Endothelial cell of umbilical vein (primary cell): Measurements from ENCODE around the gene AGBL4. TPM values are rescaled to one million over a fixed set of nuclear protein-coding genes. Genes with fewer than 3 reads are reported as not detected.

Experiments used
- BruUV-seq: library from RNA; stranded (reverse); fragments of 400-500 nt; replicated peaks from 2 replicates; lab custom pipeline; 2021; lab: Mats Ljungman, UMichigan
- CTCF ChIA-PET: fragments of 300-600, 350-600 bp; sonication (Branson Sonifier 250); formaldehyde crosslinking; loops from one replicate; lab custom pipeline; 2021; ENCODE audit warnings: antibody characterized with exemption, inconsistent platforms; lab: Charles Lee
- POLR2A ChIA-PET: fragments of 300-600, 350-600 bp; sonication (Branson Sonifier 250); formaldehyde crosslinking; loops from one replicate; lab custom pipeline; 2021; ENCODE audit warnings: antibody characterized with exemption, inconsistent platforms; lab: Charles Lee
- DNase-seq: peaks from one replicate; pipeline ENCODE4 v3.0.0-alpha.2; 2011; ENCODE audit warnings: low read depth, low spot score
- FAIRE-seq: peaks from 2 replicates; lab custom pipeline; 2011; peaks lifted over from hg19 to GRCh38; lab: Jason Lieb, UNC
- H2AFZ ChIP-seq: 2 replicates; pipeline ENCODE4 v1.6.0; 2012; ENCODE audit warnings: low read depth, low read length, control low read depth, inconsistent platforms
- H3K27ac ChIP-seq: 2 replicates; pipeline ENCODE4 v1.5.1; 2011; ENCODE audit warnings: low read depth, mild to moderate bottlenecking, control low read depth, low read length, moderate library complexity; ENCODE audit not compliant: insufficient read depth
- H3K27me3 ChIP-seq, 2 experiments: 2 replicates each; pipeline versions ENCODE4 v1.6.0 to v1.6.1; 2011; ENCODE audit warnings: low read length in 2 of 2, mixed read lengths in 1 of 2; ENCODE audit not compliant: control insufficient read depth in 2 of 2, insufficient read depth in 2 of 2
- H3K36me3 ChIP-seq, 2 experiments: 2 replicates in 1 of 2; 3 replicates in 1 of 2; pipeline ENCODE4 v1.5.1; 2011; ENCODE audit warnings: low read length in 2 of 2, mild to moderate bottlenecking in 1 of 2, moderate library complexity in 1 of 2; ENCODE audit not compliant: control insufficient read depth in 2 of 2, insufficient read depth in 2 of 2; ENCODE audit errors: extremely low read depth in 1 of 2
- H3K4me1 ChIP-seq: 3 replicates; pipeline ENCODE4 v1.5.1; 2011; ENCODE audit warnings: mild to moderate bottlenecking, low read length; ENCODE audit not compliant: control insufficient read depth, insufficient read depth; ENCODE audit errors: extremely low read depth
- H3K4me2 ChIP-seq: 2 replicates; pipeline ENCODE4 v1.6.1; 2011; ENCODE audit warnings: low read length, control low read depth, mixed read lengths; ENCODE audit not compliant: insufficient read depth
- H3K4me3 ChIP-seq, 3 experiments: fragments of 200-600 bp in 1 of 3; sonication (generic), shearing (Covaris generic) in 1 of 3; replicated peaks in 1 of 3; 2 replicates each; pipeline ENCODE4 v1.5.1; 2011 to 2016; ENCODE audit warnings: control low read depth in 3 of 3, low read length in 3 of 3, mild to moderate bottlenecking in 2 of 3, inconsistent platforms in 1 of 3, low read depth in 1 of 3, moderate library complexity in 1 of 3; ENCODE audit not compliant: insufficient read depth in 1 of 3
- H3K79me2 ChIP-seq: 2 replicates; pipeline ENCODE4 v1.6.0; 2012; ENCODE audit warnings: low read length, inconsistent platforms; ENCODE audit not compliant: control insufficient read depth, insufficient read depth
- H3K9ac ChIP-seq: replicated peaks from 2 replicates; pipeline ENCODE3; 2011; ENCODE audit warnings: low read length, control low read depth; ENCODE audit not compliant: insufficient read depth; ENCODE audit errors: extremely low read depth
- H3K9me1 ChIP-seq: replicated peaks from 3 replicates; pipeline ENCODE4 v1.6.0; 2011; ENCODE audit warnings: mild to moderate bottlenecking, low read length; ENCODE audit not compliant: control insufficient read depth, insufficient read depth; ENCODE audit errors: extremely low read depth
- H3K9me3 ChIP-seq: replicated peaks from 2 replicates; pipeline ENCODE4 v1.5.1; 2012; ENCODE audit warnings: low read length, inconsistent platforms; ENCODE audit not compliant: control insufficient read depth, insufficient read depth
- H4K20me1 ChIP-seq: replicated peaks from 2 replicates; pipeline ENCODE3; 2011; ENCODE audit warnings: mild to moderate bottlenecking, low read length; ENCODE audit not compliant: control insufficient read depth, insufficient read depth; ENCODE audit errors: extremely low read depth
- EZH2 ChIP-seq: IDR thresholded peaks from 2 replicates; pipeline ENCODE4 v1.6.1; 2012; ENCODE audit warnings: borderline replicate concordance, low read depth, mild to moderate bottlenecking, moderate library complexity, low read length, inconsistent platforms; ENCODE audit not compliant: severe bottlenecking
- FOS ChIP-seq: IDR thresholded peaks from 2 replicates; pipeline ENCODE4 v1.6.1; 2011; ENCODE audit warnings: mild to moderate bottlenecking, low read length, moderate library complexity, borderline replicate concordance; ENCODE audit not compliant: insufficient read depth
- GATA2 ChIP-seq: IDR thresholded peaks from 2 replicates; pipeline ENCODE4 v1.7.0; 2011; ENCODE audit warnings: low read depth, mild to moderate bottlenecking, moderate library complexity, mixed read lengths, low read length; ENCODE audit not compliant: insufficient read length, insufficient read depth
- JUN ChIP-seq: IDR thresholded peaks from 2 replicates; pipeline ENCODE4 v1.6.1; 2011; ENCODE audit warnings: borderline replicate concordance, low read depth; ENCODE audit not compliant: insufficient read length, insufficient read depth
- MYC ChIP-seq: IDR thresholded peaks from one replicate; pipeline ENCODE4 v1.6.1; 2011; ENCODE audit warnings: mild to moderate bottlenecking, low read depth, low read length
- POLR2A ChIP-seq: IDR thresholded peaks from 2 replicates; pipeline ENCODE4 v1.6.1; 2012; ENCODE audit warnings: low read depth, mild to moderate bottlenecking, control low read depth, low read length
- POLR2AphosphoS5 ChIP-seq: IDR thresholded peaks from 2 replicates; pipeline ENCODE4 v1.6.1; 2012; ENCODE audit warnings: low read depth, mild to moderate bottlenecking, control low read depth, low read length, moderate library complexity; ENCODE audit not compliant: insufficient read depth
- dilution Hi-C: fragments of 300-500 bp; cut with MboI; formaldehyde crosslinking; loops from one replicate; pipeline ENCODE4 v1.15.0; 2019; ENCODE audit warnings: low sequenced_read_pairs; ENCODE audit not compliant: extremely low pct_ligation_motif_present
- intact Hi-C: fragments of 100-400 bp; cut with micrococcal nuclease; formaldehyde crosslinking; loops from one replicate; pipeline ENCODE4 v1.10.0; 2022
- polyA plus RNA-seq, 4 experiments: library from polyadenylated mRNA; depleted of rRNA in 3 of 4; stranded (reverse) in 3 of 4; unstranded in 1 of 4; fragments of >200 nt; gene quantifications; 2 replicates each; pipeline versions ENCODE4 v1.2.1 to v1.2.3, GENCODE V29; 2011 to 2012; ENCODE audit warnings: missing spikeins in 1 of 4
- total RNA-seq: library from RNA; stranded (reverse); gene quantifications from 2 replicates; pipeline ENCODE4 v1.2.3, GENCODE V29; 2021
- TF ChIP-seq, protein P1 (sequence below), 2 donors: IDR thresholded peaks; 1 replicate in 1 of 2; 2 replicates in 1 of 2; pipeline ENCODE4 v1.5.1; 2011; ENCODE audit warnings: low read length in 2 of 2, mild to moderate bottlenecking in 2 of 2, moderate library complexity in 2 of 2, control low read depth in 1 of 2, inconsistent platforms in 1 of 2, low read depth in 1 of 2; ENCODE audit not compliant: insufficient read depth in 1 of 2; ENCODE audit errors: extremely low read depth in 1 of 2
- TF ChIP-seq, protein P2 (sequence below): IDR thresholded peaks from 2 replicates; pipeline ENCODE4 v1.6.1; 2011; ENCODE audit not compliant: insufficient read depth, insufficient read length

AGBL4 gene
- total and polyA plus RNA-seq, 2 donors (not counting 3 experiments of a cell fraction or from before 2014, with no cell fraction given) = not detected

- no peaks in the 10 kb centered on the region for H3K36me3 ChIP-seq
- ChIA-PET POLR2A (no interaction called here), CTCF (no interaction called here)
- dilution Hi-C loops (no loop called here), intact Hi-C loops (no loop called here)
- H3K9me1 ChIP-seq = no peaks in the 10 kb centered on the region
- no peak for TF ChIP-seq MYC
- TF ChIP-seq, protein P1, sequence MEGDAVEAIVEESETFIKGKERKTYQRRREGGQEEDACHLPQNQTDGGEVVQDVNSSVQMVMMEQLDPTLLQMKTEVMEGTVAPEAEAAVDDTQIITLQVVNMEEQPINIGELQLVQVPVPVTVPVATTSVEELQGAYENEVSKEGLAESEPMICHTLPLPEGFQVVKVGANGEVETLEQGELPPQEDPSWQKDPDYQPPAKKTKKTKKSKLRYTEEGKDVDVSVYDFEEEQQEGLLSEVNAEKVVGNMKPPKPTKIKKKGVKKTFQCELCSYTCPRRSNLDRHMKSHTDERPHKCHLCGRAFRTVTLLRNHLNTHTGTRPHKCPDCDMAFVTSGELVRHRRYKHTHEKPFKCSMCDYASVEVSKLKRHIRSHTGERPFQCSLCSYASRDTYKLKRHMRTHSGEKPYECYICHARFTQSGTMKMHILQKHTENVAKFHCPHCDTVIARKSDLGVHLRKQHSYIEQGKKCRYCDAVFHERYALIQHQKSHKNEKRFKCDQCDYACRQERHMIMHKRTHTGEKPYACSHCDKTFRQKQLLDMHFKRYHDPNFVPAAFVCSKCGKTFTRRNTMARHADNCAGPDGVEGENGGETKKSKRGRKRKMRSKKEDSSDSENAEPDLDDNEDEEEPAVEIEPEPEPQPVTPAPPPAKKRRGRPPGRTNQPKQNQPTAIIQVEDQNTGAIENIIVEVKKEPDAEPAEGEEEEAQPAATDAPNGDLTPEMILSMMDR (IDR thresholded peaks at IDR 0.05; ENCODE audit: extremely low read depth in 1 of 2, insufficient read depth in 1 of 2, low read depth in 1 of 2, low read length in 2 of 2) = no peak
- TF ChIP-seq, protein P2, sequence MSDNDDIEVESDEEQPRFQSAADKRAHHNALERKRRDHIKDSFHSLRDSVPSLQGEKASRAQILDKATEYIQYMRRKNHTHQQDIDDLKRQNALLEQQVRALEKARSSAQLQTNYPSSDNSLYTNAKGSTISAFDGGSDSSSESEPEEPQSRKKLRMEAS = no peak
- TF ChIP-seq JUN = no peak
- TF ChIP-seq FOS = no peak
- no peaks in the 10 kb centered on the region for H3K9me3 ChIP-seq
- H3K4me2 ChIP-seq = no peak overlapping the region
- no TSS peak for BruUV-seq
- DNase-seq (no peak), FAIRE-seq (no peak)
- no peak overlapping the region for H3K27ac ChIP-seq
- H4K20me1 ChIP-seq = no peaks in the 10 kb centered on the region
- no peak overlapping the region for H3K9ac ChIP-seq
- H3K27me3 ChIP-seq = no peaks in the 10 kb centered on the region
- H3K4me3 ChIP-seq = no peak overlapping the region
- H3K79me2 ChIP-seq = no peaks in the 10 kb centered on the region
- no peak overlapping the region for H2AFZ ChIP-seq
- no peaks in the 10 kb centered on the region for H3K4me1 ChIP-seq
These were observed 1479.9 kb downstream of the AGBL4 start for GRCh38 chr1:48543854-48544253.

DNA sequence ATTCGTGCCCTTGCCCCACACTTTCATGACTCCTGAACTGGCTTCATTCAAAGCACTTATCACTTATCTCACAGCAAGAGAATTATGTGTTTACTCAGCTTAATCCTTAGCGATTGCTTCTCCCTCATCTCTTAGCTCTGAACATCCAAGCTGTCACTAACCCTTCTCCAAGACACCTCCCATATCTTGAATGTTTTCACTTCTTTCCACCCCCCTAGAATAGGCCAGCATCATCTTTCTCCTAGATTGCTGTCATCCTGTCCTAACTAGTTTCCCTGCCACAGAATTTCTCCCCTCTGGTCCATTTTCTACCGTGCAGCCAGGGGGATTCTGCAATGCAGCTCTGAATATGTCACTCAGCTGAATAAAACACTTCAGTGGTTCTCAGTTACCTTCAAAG lies 1483.2 kb downstream of the AGBL4 start:
- Histone ChIP-seq H3K79me2 (no peaks in the 10 kb centered on the region), H4K20me1 (no peaks in the 10 kb centered on the region), H3K4me3 (no peak overlapping the region), H3K9me3 (no peaks in the 10 kb centered on the region), H3K27ac (no peak overlapping the region), H3K4me1 (no peaks in the 10 kb centered on the region), H3K27me3 (no peaks in the 10 kb centered on the region), H3K4me2 (no peak overlapping the region), H3K36me3 (no peaks in the 10 kb centered on the region), H3K9me1 (no peaks in the 10 kb centered on the region), H3K9ac (no peak overlapping the region), H2AFZ (no peak overlapping the region)
- dilution Hi-C loops = no loop called here
- DNase-seq = no peak
- BruUV-seq = no TSS peak
- no peak for TF ChIP-seq FOS
- TF ChIP-seq JUN = no peak
- TF ChIP-seq, protein P1 (IDR thresholded peaks at IDR 0.05; ENCODE audit: extremely low read depth in 1 of 2, insufficient read depth in 1 of 2, low read depth in 1 of 2, low read length in 2 of 2) = no peak
- no peak for TF ChIP-seq EZH2
- no peak for TF ChIP-seq POLR2A
- no peak for TF ChIP-seq POLR2AphosphoS5
- no peak for TF ChIP-seq GATA2
- TF ChIP-seq MYC = no peak
- TF ChIP-seq, protein P2 = no peak
- ChIA-PET POLR2A (no interaction called here), CTCF (no interaction called here)
- intact Hi-C loops = no loop called here
- no peak for FAIRE-seq
